Neuronal stem cell (in vitro differentiated cells): Measurements from ENCODE around the gene IQCH.

ENCODE experiments used
- DNase-seq: peaks from one replicate; pipeline ENCODE4 v3.0.0-alpha.2; 2013; ENCODE audit warnings: low spot score
- H2AFZ ChIP-seq: one replicate; pipeline ENCODE4 v1.6.1; 2013; ENCODE audit warnings: mild to moderate bottlenecking, low read length, inconsistent platforms
- H2AK5ac ChIP-seq: 2 replicates; pipeline ENCODE4 v1.6.1; 2013; ENCODE audit warnings: low read depth, mild to moderate bottlenecking, inconsistent platforms, low read length, moderate library complexity, mixed read lengths
- H2BK120ac ChIP-seq: 2 replicates; pipeline ENCODE4 v1.6.1; 2013; ENCODE audit warnings: low read depth, mild to moderate bottlenecking, inconsistent platforms, low read length, moderate library complexity, mixed read lengths
- H2BK12ac ChIP-seq: one replicate; pipeline ENCODE4 v1.6.1; 2013; ENCODE audit warnings: low read length, inconsistent platforms
- H2BK15ac ChIP-seq: 2 replicates; pipeline ENCODE4 v1.6.1; 2013; ENCODE audit warnings: mild to moderate bottlenecking, low read length, inconsistent platforms, mixed read lengths
- H2BK5ac ChIP-seq: one replicate; pipeline ENCODE4 v1.6.1; 2013; ENCODE audit warnings: inconsistent platforms, mild to moderate bottlenecking, low read length, moderate library complexity
- H3K14ac ChIP-seq: one replicate; pipeline ENCODE4 v1.6.1; 2013; ENCODE audit warnings: low read length, inconsistent platforms
- H3K18ac ChIP-seq: 2 replicates; pipeline ENCODE4 v1.6.1; 2013; ENCODE audit warnings: low read length, inconsistent platforms
- H3K23ac ChIP-seq: 2 replicates; pipeline ENCODE4 v1.6.1; 2013; ENCODE audit warnings: low read depth, mild to moderate bottlenecking, mixed read lengths, low read length, inconsistent platforms; ENCODE audit not compliant: poor library complexity
- H3K27ac ChIP-seq: replicated peaks from 3 replicates; pipeline ENCODE4 v1.5.1; 2013; ENCODE audit warnings: low read length, inconsistent platforms
- H3K27me3 ChIP-seq, 3 experiments: 2 replicates each; pipeline ENCODE4 v1.6.1; 2013; ENCODE audit warnings: low read length in 3 of 3, mild to moderate bottlenecking in 2 of 3, inconsistent platforms in 1 of 3, low read depth in 1 of 3, mixed read lengths in 1 of 3, moderate library complexity in 1 of 3; ENCODE audit not compliant: control insufficient read depth in 3 of 3, insufficient read depth in 3 of 3
- H3K36me3 ChIP-seq, 2 donors: replicated peaks in 1 of 2; 2 replicates each; pipeline ENCODE4 v1.6.1; 2013; ENCODE audit warnings: low read length in 2 of 2; ENCODE audit not compliant: control insufficient read depth in 2 of 2, insufficient read depth in 2 of 2
- H3K4ac ChIP-seq: 2 replicates; pipeline ENCODE4 v1.6.1; 2013; ENCODE audit warnings: inconsistent platforms, mild to moderate bottlenecking, low read length, moderate library complexity
- H3K4me1 ChIP-seq, 2 donors: 1 replicate in 1 of 2; 2 replicates in 1 of 2; pipeline ENCODE4 v1.6.1; 2013; ENCODE audit warnings: low read length in 2 of 2, low read depth in 1 of 2; ENCODE audit not compliant: control insufficient read depth in 2 of 2, insufficient read depth in 1 of 2
- H3K4me2 ChIP-seq: one replicate; pipeline ENCODE4 v1.6.1; 2013; ENCODE audit warnings: mild to moderate bottlenecking, low read length, inconsistent platforms; ENCODE audit not compliant: insufficient read depth, poor library complexity, severe bottlenecking
- H3K4me3 ChIP-seq, 2 donors: 2 replicates each; pipeline ENCODE4 v1.5.1; 2013; ENCODE audit warnings: low read length in 2 of 2, mild to moderate bottlenecking in 2 of 2, inconsistent platforms in 1 of 2, moderate library complexity in 1 of 2
- H3K79me1 ChIP-seq: one replicate; pipeline ENCODE4 v1.6.1; 2013; ENCODE audit warnings: low read depth, mild to moderate bottlenecking, inconsistent platforms, low read length, moderate library complexity
- H3K9ac ChIP-seq: one replicate; pipeline ENCODE4 v1.6.1; 2013; ENCODE audit warnings: mild to moderate bottlenecking, low read depth, low read length, inconsistent platforms; ENCODE audit not compliant: poor library complexity
- H3K9me3 ChIP-seq, 2 donors: replicated peaks in 1 of 2; 2 replicates each; pipeline versions ENCODE3 to v1.6.1; 2013; ENCODE audit warnings: low read length in 2 of 2, mild to moderate bottlenecking in 2 of 2, inconsistent platforms in 1 of 2, low read depth in 1 of 2, mixed read lengths in 1 of 2, moderate library complexity in 1 of 2; ENCODE audit not compliant: control insufficient read depth in 2 of 2, insufficient read depth in 1 of 2
- H4K8ac ChIP-seq: one replicate; pipeline ENCODE4 v1.6.1; 2013; ENCODE audit warnings: low read depth, mild to moderate bottlenecking, inconsistent platforms, low read length, moderate library complexity
- H4K91ac ChIP-seq: one replicate; pipeline ENCODE4 v1.6.1; 2013; ENCODE audit warnings: low read length, low read depth, mild to moderate bottlenecking, inconsistent platforms; ENCODE audit not compliant: poor library complexity
- WGBS, 2 donors: extraction: QIAGEN DNeasy Blood & Tissue Kit; methylation state at CpG; one replicate each; pipeline ENCODE4 v1.1.7; 2013; ENCODE audit warnings: missing lambda C conversion rate in 2 of 2, mixed read lengths in 1 of 2; ENCODE audit not compliant: insufficient read length in 2 of 2, insufficient replicate concordance in 1 of 2; ENCODE audit errors: extremely low coverage in 2 of 2; 5-methylcytosine and 5-hydroxymethylcytosine counted together

The IQCH gene

DNA sequence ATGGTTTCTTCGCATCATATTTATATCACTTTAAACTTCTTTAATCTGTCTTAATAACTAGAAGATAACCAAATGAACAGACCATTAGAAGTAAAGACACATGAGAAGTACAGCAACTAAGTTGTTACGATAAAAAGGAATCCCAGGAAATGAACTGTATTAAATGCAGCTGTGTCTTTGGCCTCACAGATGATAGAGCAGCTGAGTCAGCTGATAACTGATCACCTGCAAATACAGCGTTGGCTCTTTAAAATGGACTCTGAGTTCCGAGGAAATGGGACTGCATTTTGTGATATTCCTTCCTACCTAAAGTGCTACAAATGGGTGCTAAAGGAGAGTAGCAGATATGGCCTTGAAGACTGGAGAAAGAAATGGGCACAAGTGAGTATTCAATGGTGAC, 145.3 kb downstream of the IQCH start:
- H2BK15ac ChIP-seq = no peak overlapping the region
- no peak overlapping the region for H3K9ac ChIP-seq
- no peak overlapping the region for H2AK5ac ChIP-seq
- H3K4me2 ChIP-seq = no peak overlapping the region
- H2BK12ac ChIP-seq = no peak overlapping the region
- no peak overlapping the region for H3K14ac ChIP-seq
- H3K4me3 ChIP-seq = no peak overlapping the region
- H3K4me1 ChIP-seq = peaks cover 4 to 16% of the 10 kb centered on the region in 2 donors
- no peak overlapping the region for H4K8ac ChIP-seq
- DNase-seq = no peak
- H2AFZ ChIP-seq = no peak overlapping the region
- H3K36me3 ChIP-seq = no peaks in the 10 kb centered on the region
- no peaks in the 10 kb centered on the region for H3K79me1 ChIP-seq
- no peak overlapping the region for H4K91ac ChIP-seq
- no peak overlapping the region for H2BK5ac ChIP-seq
- no peak overlapping the region for H3K4ac ChIP-seq
- WGBS, 2 donors = no CpG with 5 or more reads among the region's 4 CpGs
- H2BK120ac ChIP-seq = no peak overlapping the region
- no peak overlapping the region for H3K27ac ChIP-seq
- H3K27me3 ChIP-seq = no peaks in the 10 kb centered on the region
- H3K18ac ChIP-seq = no peak overlapping the region
- H3K23ac ChIP-seq = no peak overlapping the region
- H3K9me3 ChIP-seq = no peaks in the 10 kb centered on the region

GRCh38 chr15:67400890-67401289, 146.3 kb downstream of the IQCH start:
- Histone ChIP-seq H3K4me1 (peaks cover 4 to 19% of the 10 kb centered on the region in 2 donors), H2BK15ac (no peak overlapping the region), H3K79me1 (no peaks in the 10 kb centered on the region), H3K36me3 (no peaks in the 10 kb centered on the region), H2BK12ac (no peak overlapping the region), H2AK5ac (no peak overlapping the region), H4K8ac (no peak overlapping the region), H3K4me3 (no peak overlapping the region), H3K4me2 (no peak overlapping the region), H3K14ac (no peak overlapping the region), H3K23ac (no peak overlapping the region), H3K18ac (no peak overlapping the region), H2AFZ (no peak overlapping the region), H3K4ac (no peak overlapping the region), H3K27me3 (no peaks in the 10 kb centered on the region), H3K9me3 (no peaks in the 10 kb centered on the region), H3K9ac (no peak overlapping the region), H2BK120ac (no peak overlapping the region), H2BK5ac (no peak overlapping the region), H4K91ac (no peak overlapping the region), H3K27ac (no peak overlapping the region)
- WGBS, 2 donors = no CpG with 5 or more reads among the region's 2 CpGs
- no peak for DNase-seq

DNA sequence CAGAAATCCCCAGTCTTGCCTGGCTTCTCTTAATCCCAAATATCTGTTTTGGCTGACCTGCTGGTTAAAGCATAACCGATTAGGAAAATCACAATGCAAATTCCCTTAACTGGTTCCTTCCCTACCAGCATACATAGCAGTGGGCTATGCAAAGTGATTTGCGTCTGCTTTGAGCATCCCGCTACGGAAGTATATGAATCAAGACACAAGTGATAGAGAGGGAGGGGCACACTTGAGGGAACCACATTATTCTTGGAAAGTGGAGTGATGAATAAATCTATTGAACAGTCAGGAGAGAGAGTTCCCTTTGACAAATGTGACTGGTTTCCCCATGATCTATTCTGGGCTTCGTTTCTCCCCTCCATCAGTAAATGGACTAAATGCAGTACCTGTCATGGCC, 146.8 kb downstream of the IQCH start:
- H3K4me2 ChIP-seq = no peak overlapping the region
- no peak overlapping the region for H4K8ac ChIP-seq
- no peak for DNase-seq
- no peak overlapping the region for H3K9ac ChIP-seq
- no peak overlapping the region for H2BK15ac ChIP-seq
- H2AFZ ChIP-seq = no peak overlapping the region
- H2BK5ac ChIP-seq = no peak overlapping the region
- no peak overlapping the region for H4K91ac ChIP-seq
- no peak overlapping the region for H3K23ac ChIP-seq
- no peak overlapping the region for H2AK5ac ChIP-seq
- no peak overlapping the region for H3K27ac ChIP-seq
- no peak overlapping the region for H2BK12ac ChIP-seq
- H2BK120ac ChIP-seq = no peak overlapping the region
- no peaks in the 10 kb centered on the region for H3K9me3 ChIP-seq
- H3K4me1 ChIP-seq = peaks cover 4 to 19% of the 10 kb centered on the region in 2 donors
- no peaks in the 10 kb centered on the region for H3K79me1 ChIP-seq
- no peaks in the 10 kb centered on the region for H3K27me3 ChIP-seq
- WGBS, 2 donors = no CpG with 5 or more reads among the region's 5 CpGs
- no peak overlapping the region for H3K18ac ChIP-seq
- H3K4me3 ChIP-seq = no peak overlapping the region
- no peaks in the 10 kb centered on the region for H3K36me3 ChIP-seq
- H3K4ac ChIP-seq = no peak overlapping the region
- no peak overlapping the region for H3K14ac ChIP-seq

DNA sequence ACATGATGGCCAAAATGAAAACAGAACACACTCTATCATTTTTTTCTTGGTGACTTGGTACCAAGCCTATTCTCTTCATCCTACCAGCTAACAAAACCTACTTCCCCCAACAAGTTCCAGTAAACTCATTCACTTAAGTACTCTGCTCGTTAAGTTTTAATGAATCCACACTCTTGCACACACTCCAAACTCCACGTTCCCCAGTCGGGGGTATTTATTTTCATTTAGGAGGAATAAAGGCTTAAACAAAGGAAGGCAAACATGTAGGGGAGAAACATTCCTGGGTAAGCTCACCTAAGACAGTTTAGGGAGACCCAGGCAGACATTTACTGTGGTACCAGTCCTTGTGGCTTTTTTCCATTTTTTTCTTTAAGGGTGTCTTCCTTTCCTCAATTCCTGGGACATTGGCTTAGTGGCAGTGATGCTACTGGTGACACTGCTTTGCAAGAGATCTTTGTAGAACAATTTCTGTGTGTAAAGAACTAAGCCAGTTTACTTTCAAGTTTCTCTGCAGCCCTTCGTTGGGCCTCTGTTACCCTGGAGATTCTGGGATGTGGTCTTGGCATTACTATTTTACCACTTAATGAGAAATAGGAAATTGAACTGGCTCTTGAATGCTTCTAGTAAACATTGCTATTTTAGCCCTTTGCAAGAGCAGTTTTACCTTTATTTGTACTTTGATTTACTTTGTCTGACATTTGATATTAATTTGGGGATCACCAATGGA, 149.0 kb downstream of the IQCH start:
- Histone ChIP-seq H3K14ac (no peak overlapping the region), H3K4me2 (no peak overlapping the region), H2AK5ac (no peak overlapping the region), H4K91ac (no peak overlapping the region), H3K27me3 (no peaks in the 10 kb centered on the region), H2BK120ac (no peak overlapping the region), H3K9me3 (no peaks in the 10 kb centered on the region), H3K4me3 (no peak overlapping the region), H2BK15ac (no peak overlapping the region), H3K4ac (no peak overlapping the region), H2BK5ac (no peak overlapping the region), H3K4me1 (peaks cover 9 to 19% of the 10 kb centered on the region in 2 donors), H3K36me3 (no peaks in the 10 kb centered on the region), H4K8ac (no peak overlapping the region), H3K27ac (no peak overlapping the region), H3K18ac (no peak overlapping the region), H3K23ac (no peak overlapping the region), H3K9ac (no peak overlapping the region), H2AFZ (peak overlapping the region; percentile 11), H3K79me1 (no peaks in the 10 kb centered on the region), H2BK12ac (no peak overlapping the region)
- WGBS, 2 donors = no CpG with 5 or more reads among the region's 4 CpGs
- no peak for DNase-seq
